NCI-H2107 treated with DMSO at 0.1 percent for 48 hours (cell line): Measurements from ENCODE around the gene ZNF554.
"Not testable (repeated sequence)": the region's sequence is repeated elsewhere in the genome, so short reads cannot be mapped to it uniquely, and the experiment has no call there.

Experiments used
- DNase-seq: peaks from one replicate; lab custom pipeline; 2025; ENCODE audit not compliant: unreplicated experiment; lab: John Stamatoyannopoulos, UW

Gene ZNF554

DNA sequence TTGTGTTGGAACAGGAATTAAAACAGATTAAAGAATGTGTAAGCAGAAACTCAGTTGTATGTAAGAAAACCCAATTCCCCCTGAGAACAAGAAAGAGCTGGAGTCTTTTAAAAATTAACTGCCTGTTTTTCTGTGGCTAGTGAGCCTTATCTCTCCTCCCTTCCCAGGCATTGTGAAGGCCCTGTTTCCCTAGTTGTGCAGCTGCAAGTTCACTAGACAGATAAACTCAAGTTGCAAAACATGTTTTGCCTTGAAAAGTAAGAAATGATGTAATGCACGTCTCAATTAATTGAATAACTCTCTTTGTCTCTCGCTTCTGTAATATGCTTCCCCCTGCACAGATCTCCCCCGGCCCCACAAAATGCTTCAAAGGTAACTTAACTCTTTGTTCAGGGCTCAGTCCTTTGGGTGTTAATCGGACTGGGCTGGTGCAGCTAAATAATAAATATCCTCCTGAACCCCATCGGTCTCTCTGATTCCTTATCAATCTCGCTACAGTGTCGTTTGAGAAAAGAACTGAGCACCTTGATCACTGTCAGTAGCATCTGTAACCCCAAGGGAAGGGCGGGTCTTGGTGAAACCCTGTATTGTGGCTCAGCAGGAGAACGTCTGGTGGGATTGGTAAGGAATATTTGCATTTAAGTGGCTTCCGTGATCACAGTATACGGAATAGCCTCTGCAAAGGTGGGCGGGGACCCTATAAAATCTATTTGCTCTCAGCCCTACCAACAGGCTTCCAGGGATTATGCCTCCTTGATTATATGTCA is 45.8 kb downstream of the ZNF554 start:
- DNase-seq = no peak

DNA sequence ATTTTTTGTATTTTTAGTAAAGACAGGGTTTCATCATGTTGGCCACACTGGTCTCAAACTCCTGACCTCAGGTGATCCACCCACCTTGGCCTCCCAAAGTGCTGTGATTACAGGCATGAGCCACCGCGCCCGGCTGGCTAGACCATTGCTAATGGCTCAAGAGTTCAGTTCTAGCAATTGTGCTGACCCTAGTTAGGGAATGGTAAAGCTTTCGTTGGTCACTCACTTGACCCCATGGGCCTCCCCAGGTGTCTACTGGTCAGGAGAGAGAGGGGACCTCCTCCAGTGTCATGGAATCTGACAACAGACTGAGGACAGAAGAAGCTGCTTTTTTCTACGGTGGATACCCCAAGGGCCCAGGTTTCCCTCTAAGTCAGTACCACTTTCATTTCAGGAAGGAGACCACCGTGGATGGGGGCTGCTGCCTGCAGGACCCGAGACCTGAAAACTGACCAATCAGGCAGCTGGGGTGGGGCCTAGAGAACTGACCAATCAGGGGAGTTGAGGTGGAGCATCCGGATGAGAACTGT is 46.9 kb downstream of the ZNF554 start:
- DNase-seq = no peak

DNA sequence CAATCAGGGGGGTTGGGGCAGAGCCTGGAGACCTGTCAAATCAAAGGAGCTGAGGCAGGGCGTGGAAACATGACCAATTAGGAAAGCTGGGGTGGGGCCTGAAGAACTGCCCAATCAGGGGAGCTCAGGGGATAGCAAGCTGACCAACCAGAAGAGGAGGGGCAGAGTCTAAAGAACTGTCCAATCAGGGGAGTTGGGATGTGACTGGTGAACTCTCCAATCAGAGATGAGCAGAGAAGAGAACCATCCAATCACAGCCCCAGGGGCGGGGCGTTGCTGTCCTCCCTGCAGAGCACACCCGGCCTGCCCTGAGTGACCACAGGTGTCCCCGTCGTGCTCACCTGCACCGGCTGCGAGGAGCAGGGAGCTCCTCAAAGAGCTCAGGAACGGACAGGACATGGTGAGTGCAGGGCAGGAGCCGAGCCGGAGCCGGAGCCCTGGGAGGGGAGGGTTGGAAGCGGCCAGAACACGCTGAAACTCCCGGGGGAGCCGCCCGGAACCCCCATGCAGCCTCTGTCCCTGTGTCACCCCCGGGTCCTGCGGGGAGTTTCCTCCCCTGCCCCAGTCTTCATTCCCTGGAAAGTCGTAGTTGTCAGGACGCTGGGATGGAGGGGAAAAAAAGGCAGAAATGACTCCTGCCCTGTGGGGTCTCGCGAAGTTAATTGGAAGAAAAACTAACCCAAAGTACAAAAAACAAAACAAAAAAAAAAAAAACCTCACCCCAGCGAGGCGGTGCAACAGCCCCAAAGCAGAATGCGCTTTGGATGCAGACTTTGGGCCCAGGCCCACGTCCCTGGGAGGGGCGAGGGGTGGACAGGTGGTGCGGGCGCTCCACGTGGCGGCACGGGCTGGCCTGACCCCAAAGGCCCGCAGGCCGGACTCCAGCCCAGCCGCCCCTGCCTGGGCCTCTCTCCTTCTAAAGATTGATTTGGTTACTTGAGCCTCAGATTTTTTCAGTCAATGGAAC is 47.6 kb downstream of the ZNF554 start, which contains the start of gene ZNF556:
TSS of gene ZNF556 (plus strand) at position 311 of the 967 bp plus-strand sequence. CDS start at position 398, 87 bp downstream.
- no peak for DNase-seq

DNA sequence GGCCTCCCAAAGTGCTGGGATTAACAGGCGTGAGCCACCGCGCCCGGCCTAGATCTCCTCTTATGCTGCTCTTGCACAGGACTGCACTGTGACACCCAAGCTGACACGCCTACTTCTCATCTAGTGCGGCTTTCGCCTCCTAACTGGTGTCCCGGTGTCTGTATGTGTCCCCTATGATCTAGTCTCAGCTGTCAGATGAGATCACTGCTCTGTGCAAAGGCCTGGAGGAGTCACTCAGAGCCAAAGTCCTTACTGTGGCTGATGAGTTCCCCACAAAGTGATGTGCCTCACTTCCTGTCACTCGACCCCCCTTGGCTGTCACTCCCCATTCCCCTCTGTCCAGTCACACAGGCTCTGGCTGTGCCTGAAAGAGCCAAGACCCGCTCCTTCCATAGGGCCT is 50.0 kb downstream of the ZNF554 start:
- DNase-seq = no peak

GRCh38 chr19:2872175-2872574 is 52.5 kb downstream of the ZNF554 start:
- not testable (repeated sequence) for DNase-seq

DNA sequence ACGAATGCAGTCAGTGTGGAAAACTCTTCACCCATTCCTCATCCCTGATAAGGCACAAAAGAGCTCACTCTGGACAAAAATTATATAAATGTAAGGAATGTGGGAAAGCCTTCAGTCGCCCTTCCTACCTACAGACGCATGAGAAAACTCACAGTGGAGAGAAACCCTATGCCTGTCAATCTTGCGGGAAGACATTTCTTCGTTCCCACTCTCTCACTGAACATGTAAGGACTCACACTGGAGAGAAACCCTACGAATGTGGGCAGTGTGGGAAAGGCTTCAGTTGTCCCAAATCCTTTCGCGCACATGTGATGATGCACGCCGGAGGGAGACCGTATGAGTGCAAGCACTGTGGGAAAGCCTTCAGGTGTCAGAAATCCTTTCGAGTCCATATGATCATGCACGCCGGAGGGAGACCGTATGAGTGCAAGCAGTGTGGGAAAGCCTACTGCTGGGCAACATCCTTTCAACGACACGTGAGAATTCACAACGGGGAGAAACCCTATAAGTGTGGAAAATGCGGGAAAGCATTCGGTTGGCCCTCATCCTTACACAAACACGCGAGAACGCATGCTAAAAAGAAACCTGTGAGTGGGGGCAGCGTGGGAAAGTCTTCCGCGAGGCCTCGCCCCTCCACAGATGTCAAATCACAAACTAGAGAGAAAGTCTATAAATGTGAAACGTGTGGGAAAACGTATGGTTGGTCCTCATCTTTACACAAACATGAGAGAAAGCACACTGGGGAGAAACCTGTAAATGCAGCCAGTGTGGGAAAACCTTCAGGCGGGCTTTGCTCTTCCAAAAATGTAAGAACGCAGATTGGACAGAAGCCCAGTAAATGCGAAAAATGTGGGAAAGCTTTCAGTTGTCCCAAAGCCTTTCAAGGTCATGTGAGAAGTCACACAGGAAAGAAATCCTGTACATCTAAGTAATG is 58.0 kb downstream of the ZNF554 start:
- no peak for DNase-seq

DNA sequence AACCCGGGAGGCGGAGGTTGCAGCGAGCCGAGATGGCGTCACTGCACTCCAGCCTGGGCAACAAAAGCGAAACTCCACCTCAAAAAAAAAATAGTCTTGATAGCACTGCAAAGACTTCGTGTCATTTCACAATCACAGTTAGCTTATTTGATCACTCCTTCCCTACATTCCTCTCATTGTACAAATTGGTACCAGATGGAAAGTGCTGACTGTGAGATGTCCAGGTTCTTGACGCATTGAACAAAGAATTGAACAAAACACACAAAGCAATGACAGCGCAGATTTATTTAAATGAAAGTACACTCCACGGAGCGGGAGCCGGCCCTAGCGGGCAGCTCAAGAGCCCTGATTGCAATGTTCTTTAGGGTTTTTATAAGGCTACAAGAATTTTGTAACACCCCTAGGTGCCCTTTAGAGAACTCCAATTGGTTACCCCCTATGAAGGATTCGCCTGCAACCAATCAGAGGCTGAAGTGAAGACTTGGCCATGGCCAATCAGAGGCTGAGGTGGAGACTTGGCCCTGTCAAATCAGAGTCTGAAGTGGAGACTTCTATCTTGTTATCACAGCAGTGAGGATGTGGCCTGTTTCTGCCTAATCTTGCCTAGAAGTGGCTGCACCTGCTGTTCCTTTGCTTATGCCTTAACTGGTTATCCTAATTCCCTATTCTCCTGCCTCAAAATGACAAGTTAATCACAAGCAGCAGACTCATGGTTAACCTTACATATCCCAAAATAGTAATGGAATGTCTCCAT is 64.2 kb downstream of the ZNF554 start:
- no peak for DNase-seq

GRCh38 chr19:2885736-2886135 is 66.1 kb downstream of the ZNF554 start:
- no peak for DNase-seq
